ENCODE data around the gene ABCG2. TPM values are rescaled to one million over a fixed set of nuclear protein-coding genes. Genes with fewer than 3 reads are reported as not detected.
A peak's percentile ranks its signal among the peaks of the same experiment; 100 is the strongest.

Gene ABCG2
- total RNA-seq, 4 donors from 2014 or later = 0.72 to 5.1 (median 2.4) TPM

DNA sequence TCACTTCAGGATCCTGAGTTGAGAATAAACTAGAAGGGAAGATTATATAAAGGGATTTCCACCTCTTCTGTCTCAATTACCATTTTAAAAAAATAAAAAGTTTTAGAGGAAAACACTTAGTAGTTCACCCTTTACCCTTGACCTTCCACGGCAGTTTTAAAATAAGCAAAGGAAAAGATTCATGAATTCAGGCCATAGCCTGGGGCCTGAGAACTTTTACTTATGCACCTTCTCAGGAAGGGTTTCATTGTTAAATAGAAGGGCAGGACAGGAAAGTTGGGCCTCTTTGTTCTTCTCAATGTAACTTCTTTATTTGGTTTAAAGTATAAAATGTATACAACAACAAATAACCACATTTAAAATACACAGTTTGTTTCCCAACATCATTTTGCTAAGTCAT is 96.1 kb downstream of the ABCG2 start:
- no peak overlapping the region for H3K27ac ChIP-seq
- no peaks in the 10 kb centered on the region for H3K27me3 ChIP-seq
- no peak overlapping the region for H3K4me3 ChIP-seq
- H3K36me3 ChIP-seq = peaks cover 51% of the 10 kb centered on the region
- no peaks in the 10 kb centered on the region for H3K4me1 ChIP-seq
- no peaks in the 10 kb centered on the region for H3K9me3 ChIP-seq
- WGBS = 71% methylated on average over 1 of the region's 1 CpG
- TF ChIP-seq, protein P1, sequence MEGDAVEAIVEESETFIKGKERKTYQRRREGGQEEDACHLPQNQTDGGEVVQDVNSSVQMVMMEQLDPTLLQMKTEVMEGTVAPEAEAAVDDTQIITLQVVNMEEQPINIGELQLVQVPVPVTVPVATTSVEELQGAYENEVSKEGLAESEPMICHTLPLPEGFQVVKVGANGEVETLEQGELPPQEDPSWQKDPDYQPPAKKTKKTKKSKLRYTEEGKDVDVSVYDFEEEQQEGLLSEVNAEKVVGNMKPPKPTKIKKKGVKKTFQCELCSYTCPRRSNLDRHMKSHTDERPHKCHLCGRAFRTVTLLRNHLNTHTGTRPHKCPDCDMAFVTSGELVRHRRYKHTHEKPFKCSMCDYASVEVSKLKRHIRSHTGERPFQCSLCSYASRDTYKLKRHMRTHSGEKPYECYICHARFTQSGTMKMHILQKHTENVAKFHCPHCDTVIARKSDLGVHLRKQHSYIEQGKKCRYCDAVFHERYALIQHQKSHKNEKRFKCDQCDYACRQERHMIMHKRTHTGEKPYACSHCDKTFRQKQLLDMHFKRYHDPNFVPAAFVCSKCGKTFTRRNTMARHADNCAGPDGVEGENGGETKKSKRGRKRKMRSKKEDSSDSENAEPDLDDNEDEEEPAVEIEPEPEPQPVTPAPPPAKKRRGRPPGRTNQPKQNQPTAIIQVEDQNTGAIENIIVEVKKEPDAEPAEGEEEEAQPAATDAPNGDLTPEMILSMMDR (IDR thresholded peaks at IDR 0.05) = no peak
- no peak for TF ChIP-seq POLR2AphosphoS5 (IDR thresholded peaks at IDR 0.05)
- no peak for TF ChIP-seq POLR2A (IDR thresholded peaks at IDR 0.05)
- no peak for TF ChIP-seq EP300 (IDR thresholded peaks at IDR 0.05)
- DNase-seq (ENCODE audit: low spot score in 2 of 2) = no peak

DNA sequence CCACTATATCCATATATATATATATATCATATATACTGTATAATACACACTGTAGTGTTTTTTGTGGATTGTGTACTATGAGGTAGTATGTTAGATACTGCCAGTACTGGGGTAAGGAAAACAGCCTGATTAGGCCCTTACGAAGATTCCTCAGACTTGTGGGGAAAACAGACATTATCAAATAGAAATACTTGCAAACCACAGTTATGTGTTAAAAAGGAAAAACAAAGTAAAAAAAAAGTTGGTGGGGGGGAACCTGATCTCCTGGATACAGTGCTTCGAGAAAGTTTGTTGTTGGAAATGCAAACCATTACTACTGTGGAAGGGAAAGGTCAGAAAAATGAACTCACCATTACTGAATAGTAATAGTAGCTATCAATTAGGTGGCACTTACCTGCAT is 98.0 kb downstream of the ABCG2 start:
- Histone ChIP-seq H3K4me3 (no peak overlapping the region), H3K9me3 (no peaks in the 10 kb centered on the region), H3K27me3 (no peaks in the 10 kb centered on the region), H3K27ac (no peak overlapping the region), H3K36me3 (peaks cover 50% of the 10 kb centered on the region), H3K4me1 (no peaks in the 10 kb centered on the region)
- WGBS = 86% methylated on average over 2 of the region's 2 CpGs
- TF ChIP-seq EP300 (IDR thresholded peaks at IDR 0.05) (no peak), POLR2A (IDR thresholded peaks at IDR 0.05) (no peak), POLR2AphosphoS5 (IDR thresholded peaks at IDR 0.05) (no peak)
- TF ChIP-seq, protein P1 (IDR thresholded peaks at IDR 0.05) = no peak
- no peak for DNase-seq (ENCODE audit: low spot score in 2 of 2)

DNA sequence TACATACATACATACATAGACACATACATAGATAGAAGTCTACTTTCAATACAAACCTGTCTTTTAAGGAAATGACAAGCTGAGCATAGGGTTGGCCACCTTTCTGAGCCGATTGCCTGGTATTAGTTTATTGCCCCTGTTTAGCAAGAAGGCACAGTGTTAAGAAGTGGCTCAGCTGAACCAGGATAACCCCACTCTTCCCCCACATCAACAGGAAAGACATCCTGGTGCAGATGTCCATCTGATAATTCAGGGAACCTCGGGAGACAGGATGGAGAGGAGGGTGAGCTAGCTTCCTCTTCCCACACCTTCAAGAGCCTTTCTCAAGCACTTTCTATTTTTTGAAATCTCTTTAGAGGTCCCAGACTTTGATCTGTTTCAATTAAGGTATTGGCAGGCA is 98.7 kb downstream of the ABCG2 start:
- Histone ChIP-seq H3K4me1 (no peaks in the 10 kb centered on the region), H3K36me3 (peaks cover 48% of the 10 kb centered on the region)

DNA sequence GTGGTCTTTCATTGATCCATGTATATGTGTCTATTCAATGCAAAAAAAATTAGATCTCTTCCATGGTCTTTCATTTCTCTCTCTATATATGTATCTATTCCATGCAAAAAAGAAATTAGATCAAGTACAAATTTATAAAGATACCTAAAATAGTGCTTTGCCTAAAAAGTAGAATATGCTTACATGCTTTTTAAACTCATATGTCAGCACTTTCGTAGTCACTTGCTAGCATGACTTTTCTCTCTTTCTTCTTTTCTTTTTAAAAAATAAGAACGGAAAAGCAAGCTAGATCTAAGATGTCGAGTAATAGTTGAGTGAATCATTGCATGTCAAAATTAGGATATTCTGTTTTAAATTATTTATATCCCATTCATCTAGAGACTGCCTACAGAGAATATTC is 100.1 kb downstream of the ABCG2 start:
- no peaks in the 10 kb centered on the region for H3K27me3 ChIP-seq
- H3K36me3 ChIP-seq = peaks cover 45% of the 10 kb centered on the region
- no peaks in the 10 kb centered on the region for H3K4me1 ChIP-seq
- H3K9me3 ChIP-seq = no peaks in the 10 kb centered on the region
- DNase-seq (ENCODE audit: low spot score in 2 of 2) = no peak
- 95% methylated on average over 3 of the region's 3 CpGs for WGBS
- TF ChIP-seq POLR2AphosphoS5 (IDR thresholded peaks at IDR 0.05) (no peak), EP300 (IDR thresholded peaks at IDR 0.05) (no peak), POLR2A (IDR thresholded peaks at IDR 0.05) (no peak)
- TF ChIP-seq, protein P1 (IDR thresholded peaks at IDR 0.05) = no peak
- no peak overlapping the region for H3K27ac ChIP-seq
- no peak overlapping the region for H3K4me3 ChIP-seq

More for the DNA sequence above, 98.7 kb downstream of the ABCG2 start:
- DNase-seq (ENCODE audit: low spot score in 2 of 2) = no peak
- no peaks in the 10 kb centered on the region for H3K27me3 ChIP-seq
- no peak overlapping the region for H3K27ac ChIP-seq
- WGBS = 47% methylated on average over 2 of the region's 2 CpGs
- H3K4me3 ChIP-seq = no peak overlapping the region
- TF ChIP-seq, protein P1 (IDR thresholded peaks at IDR 0.05) = no peak
- TF ChIP-seq EP300 (IDR thresholded peaks at IDR 0.05) = no peak
- no peak for TF ChIP-seq POLR2A (IDR thresholded peaks at IDR 0.05)
- no peak for TF ChIP-seq POLR2AphosphoS5 (IDR thresholded peaks at IDR 0.05)
- H3K9me3 ChIP-seq = no peaks in the 10 kb centered on the region

DNA sequence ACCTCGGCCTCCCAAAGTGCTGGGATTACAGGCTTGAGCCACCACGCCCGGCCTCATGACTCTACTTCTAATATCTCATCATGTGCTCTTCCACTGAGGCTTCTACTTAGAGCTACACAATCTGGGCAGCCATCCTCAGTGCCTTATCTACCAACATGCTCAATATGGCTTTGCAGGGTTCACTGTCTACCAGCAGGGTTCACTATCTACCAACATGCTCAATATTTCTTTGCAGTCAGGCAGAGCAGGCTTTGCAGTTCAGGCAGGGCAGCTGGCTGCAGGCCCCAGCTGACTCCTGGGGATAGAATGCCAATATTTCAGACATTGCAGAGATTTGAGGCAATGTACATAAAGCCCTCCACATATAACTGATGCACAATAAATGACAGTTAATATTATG is 103.5 kb downstream of the ABCG2 start:
- Histone ChIP-seq H3K36me3 (peaks cover 54% of the 10 kb centered on the region), H3K27ac (no peak overlapping the region), H3K4me1 (no peaks in the 10 kb centered on the region), H3K9me3 (no peaks in the 10 kb centered on the region), H3K4me3 (no peak overlapping the region), H3K27me3 (no peaks in the 10 kb centered on the region)
- 93% methylated on average over 3 of the region's 3 CpGs for WGBS
- DNase-seq (ENCODE audit: low spot score in 2 of 2) = no peak
- TF ChIP-seq, protein P1 (IDR thresholded peaks at IDR 0.05) = peak in 1 of 2 donors; percentile 43
- TF ChIP-seq EP300 (IDR thresholded peaks at IDR 0.05) (no peak), POLR2A (IDR thresholded peaks at IDR 0.05) (no peak), POLR2AphosphoS5 (IDR thresholded peaks at IDR 0.05) (no peak)

Measured in suprapubic skin (tissue), 4 donors.